Measurements from ENCODE around the gene PPM1H.
"Not testable (repeated sequence)": the region's sequence is repeated elsewhere in the genome, so short reads cannot be mapped to it uniquely, and the experiment has no call there.

Gene PPM1H

DNA sequence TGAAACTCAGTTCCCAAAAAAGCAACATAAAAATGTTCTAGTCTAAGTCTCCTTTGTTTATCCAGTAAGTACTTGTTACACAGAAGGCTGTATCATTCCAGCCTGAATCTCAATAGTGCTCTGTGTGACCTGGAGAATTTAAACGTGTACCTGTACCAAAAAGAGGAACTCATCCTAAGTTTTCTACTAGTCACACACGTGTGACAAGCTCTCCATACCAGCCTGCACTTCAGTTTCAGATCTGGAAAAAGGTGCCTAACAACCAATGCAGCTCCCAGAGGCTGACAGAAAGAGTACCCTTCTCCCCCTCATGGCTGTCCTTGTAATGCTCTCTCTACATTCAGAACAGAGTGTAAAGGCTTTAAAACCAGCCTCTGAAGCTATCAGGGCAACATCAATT is 27.4 kb downstream of the PPM1H start:
- no peak for DNase-seq

DNA sequence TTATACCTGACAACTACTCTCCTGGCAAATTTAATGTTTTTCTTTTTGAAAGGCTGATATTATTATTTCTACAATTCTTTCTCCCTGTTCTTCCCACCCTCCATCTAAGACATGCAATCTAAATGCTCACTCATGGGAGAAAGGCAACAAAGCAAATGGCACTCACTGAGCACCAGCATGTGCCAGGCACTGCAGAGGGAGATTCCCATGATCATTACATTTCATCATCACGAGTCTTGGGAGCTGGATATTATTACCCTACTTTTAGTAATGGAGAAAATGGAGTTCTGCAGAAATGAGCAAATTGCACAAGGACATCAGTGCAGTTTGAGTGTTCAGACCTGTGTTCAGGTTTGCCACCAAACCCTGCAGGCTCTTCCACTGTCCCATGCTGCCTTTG is 27.9 kb downstream of the PPM1H start:
- no peak for DNase-seq

DNA sequence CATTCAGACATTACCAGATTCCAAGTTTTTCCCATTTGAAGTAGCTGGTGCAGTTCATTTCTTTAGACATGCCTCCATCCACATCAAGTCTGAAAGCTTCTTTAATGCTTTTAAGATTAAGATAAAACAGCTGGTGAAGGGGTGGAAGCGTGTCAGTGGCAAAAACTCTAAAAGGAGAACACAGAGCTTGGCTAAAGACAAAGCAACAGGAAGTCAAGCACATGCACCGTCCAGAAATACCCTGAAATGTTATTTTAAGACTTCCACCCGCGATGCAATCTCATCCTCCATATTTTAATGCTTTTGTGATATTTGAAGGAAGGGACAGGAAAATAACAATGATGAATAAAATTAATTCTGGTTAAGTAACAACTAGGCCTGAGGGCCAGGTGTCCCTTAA is 31.8 kb downstream of the PPM1H start:
- peak; percentile 73 for DNase-seq

DNA sequence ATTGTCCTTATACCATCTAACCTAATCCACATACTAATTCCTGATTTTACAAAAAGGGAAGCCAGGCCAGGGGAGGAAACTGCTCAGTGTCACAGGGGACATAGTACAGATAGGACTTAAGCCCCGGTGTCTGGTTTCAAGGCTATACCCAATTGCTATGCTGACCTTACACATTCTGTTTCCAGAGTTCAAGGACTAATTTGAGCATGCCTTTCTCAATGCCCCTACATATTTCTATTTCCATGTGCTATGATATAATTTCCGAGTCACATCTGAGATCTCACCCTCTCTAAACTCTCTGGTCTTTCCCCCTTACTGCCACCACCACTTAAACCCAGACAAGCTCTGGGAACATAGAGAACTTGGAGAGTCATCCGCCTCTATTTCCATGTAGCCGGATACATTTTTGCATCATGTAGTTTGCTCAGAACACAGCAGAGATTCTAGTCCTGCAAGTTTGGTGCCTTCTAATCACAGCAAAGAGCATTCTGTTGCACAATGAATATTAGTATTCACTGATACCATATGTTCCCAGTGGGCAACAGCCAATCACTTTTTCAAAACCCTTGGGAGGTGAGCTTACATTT is 34.2 kb downstream of the PPM1H start:
- DNase-seq: peak; percentile 45

DNA sequence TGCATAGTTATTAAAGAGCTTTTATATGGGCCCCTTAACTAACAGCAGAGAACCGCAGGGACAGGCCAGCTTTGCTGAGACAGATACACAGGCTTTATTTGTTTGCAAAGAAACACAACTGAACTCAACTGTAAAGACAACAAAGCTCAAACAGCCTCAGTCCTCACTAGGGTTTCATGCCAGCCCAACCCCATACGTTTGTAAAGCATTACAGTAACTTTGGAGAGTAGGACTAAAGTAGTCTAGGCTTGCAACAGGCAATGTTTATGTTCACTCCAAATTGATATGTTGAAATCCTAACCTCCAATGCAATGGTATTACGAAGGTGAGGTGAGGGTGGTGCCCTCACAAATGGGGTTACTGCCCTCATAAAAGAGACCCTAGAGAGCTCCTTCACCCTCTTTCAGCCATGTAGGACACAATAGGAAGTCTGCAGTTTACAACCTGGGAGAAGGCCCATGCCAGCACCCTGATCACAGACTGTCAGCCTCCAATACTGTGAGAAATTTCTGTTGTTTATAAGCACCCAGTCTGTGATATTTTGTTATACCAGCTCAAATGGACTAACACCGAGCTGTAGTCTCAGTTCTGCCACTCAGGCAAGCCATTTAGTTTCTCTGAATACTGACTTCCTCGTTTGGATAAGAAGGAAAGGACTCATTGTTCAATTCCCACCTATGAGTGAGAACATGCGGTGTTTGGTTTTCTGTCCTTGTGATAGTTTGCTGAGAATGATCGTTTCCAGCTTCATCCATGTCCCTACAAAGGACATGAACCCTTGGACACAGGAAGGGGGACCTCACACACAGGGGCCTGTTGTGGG is 35.2 kb downstream of the PPM1H start:
- DNase-seq: peak; percentile 11

DNA sequence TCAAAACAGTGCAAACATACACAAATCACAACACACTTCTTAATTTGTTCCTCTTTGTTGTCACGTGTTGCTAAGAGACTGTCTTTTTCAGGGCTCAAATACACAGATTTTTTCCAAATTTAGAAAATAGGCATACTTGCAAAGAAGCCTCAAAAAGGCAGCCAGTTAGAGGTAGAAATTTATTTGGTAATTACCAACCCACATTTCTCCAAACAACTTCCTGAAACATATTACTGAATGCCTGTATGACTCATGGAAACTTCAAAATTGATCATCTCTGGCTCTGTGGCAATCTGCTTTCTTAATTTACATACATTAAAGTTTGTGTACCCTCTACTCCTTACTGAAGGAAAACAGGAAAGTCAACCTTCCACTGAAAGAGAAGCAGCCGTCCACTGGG is 36.4 kb downstream of the PPM1H start:
- peak; percentile 49 for DNase-seq

DNA sequence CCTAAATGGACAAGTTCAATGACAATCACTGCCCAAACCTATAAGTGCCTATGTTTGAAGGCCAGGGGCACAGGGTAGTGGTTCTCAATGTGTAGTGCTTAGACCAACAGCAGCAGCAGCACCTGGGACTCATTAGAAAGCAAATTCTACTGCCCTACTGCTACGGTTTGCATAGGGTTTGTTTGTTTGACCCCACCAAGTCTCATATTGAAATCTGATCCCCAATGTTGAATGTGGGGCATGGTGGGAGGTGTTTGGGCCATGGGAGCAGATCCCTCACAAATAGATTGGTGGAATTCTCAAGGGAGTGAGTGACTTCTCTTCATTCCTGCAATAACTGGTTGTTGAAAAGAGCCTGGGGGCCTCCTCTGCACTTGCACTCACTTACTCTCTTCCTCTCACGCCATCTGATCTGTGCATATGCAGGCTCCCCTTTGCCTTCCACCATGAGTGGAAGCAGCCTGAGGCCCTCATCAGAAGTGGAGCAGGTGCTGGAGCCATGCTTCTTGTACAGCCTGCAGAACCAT is 39.5 kb downstream of the PPM1H start:
- DNase-seq: no peak

DNA sequence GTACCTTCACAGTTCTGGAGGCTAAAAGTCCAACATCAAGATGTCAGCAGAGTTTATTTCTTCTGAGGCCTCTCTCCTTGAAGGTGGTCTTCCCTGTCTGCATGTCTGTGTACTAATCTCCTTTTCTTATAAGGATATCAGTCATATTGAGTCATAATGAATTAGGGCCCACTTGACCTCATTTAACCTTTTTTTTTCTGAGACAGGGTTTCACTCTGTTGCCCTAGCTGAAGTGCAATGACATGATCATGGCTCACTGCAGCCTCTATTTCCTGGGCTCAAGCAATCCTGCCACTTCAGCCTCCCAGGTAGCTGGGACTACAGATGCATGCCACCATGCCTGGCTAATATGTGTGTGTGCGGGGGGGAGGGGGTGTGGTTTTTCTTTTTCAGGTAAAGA is 41.7 kb downstream of the PPM1H start:
- DNase-seq: no peak

DNA sequence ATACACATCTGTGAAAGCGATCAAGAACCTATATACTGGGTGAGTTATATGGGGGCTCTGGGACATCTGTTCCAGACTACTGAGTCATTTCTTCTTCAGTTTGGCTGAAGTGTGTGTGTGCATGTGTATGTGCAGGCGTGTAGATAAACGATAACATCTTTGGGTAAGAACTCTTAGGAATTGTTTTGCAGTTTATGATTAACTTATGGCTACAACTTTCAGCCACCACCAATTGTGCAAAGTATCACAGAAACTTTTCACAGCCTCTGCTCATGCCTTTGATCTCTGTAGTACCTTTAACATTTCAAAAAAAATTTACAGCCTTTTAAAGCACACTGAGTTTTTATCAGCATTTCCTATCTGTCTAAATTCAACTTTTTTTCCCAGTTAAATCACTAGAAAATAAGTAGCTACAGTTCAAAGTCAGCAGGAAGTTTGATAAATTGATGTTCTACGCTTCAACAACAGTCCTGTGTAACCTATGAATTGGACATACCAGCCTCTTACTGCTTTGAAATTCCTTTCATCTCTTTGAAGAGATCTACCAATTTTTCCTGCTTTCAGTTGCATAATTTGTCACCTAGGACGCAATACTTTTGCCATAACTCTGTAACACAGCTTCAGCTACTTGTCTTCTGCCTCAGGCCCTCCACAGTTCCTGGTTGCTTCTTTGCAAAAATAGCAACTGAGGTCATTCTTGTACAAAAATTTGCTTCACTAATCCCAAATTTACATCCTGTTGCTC is 43.0 kb downstream of the PPM1H start:
- DNase-seq: peak; percentile 61

DNA sequence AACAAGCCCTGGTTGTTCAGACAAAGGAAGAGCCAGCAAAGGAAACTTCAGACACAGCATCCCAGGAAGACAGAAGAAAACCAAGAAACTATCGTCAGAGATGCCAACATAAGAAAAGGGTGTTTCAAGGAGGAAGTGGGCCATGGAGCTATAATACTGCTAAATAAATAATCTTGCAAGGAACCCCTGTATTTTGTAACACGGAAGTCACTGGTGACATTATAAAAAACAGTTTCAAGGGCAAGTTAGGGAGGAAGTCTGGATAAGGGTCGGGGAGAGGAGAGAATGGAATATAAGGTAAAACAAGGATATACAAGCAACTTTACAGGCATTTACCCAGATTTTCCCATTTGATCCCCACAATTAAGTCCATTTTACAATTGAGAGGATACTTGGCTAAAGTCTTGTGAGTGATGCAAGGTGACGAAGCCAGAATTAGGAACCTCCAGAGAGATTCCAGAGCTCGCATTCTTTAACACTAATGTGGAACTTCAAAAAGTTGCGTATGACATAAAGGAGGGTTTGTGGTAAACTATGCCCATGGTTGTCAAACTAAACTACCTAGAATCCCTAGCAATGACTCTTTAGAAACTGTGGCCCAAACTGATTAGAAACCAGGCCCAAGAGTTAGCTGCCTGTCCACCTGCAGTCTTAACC is 46.4 kb downstream of the PPM1H start:
- no peak for DNase-seq

DNA sequence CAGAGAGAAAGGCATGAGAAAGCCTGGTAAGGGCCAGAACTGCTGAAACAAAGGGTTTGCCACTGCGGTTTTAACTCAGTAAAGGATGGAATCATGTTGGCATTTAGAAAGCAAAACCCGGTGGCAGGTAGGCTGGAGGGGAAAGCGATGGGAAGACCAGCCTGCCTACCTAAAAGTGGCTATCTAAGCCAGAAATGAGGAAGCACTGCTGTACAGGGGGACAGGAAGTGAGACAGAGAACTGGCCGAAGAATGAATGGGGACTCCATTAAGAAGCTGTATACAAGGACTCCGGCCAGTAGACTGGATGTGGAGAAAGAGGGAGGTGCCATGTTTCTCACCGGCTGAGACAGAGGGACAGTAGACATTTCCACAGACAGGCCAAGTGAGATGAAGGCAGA is 48.2 kb downstream of the PPM1H start:
- no peak for DNase-seq

DNA sequence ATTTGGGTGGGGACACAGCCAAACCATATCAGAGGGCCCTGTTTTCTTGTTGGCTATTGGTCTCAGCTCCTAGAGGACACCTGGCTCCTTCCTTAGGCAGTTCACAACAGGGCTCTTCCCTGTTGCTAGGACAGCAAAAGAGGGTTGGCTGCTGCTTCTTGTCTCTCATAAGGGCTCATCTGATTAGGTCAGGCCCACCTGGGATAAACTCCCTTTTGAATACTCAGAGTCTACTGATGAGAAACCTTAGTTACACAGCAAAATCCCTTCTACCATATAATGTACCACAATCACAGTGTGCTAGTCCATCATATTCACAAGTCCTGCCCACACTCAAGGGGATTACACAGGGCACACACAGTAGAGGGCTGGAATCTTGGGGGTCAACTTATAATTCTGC is 49.7 kb downstream of the PPM1H start:
- DNase-seq: no peak

DNA sequence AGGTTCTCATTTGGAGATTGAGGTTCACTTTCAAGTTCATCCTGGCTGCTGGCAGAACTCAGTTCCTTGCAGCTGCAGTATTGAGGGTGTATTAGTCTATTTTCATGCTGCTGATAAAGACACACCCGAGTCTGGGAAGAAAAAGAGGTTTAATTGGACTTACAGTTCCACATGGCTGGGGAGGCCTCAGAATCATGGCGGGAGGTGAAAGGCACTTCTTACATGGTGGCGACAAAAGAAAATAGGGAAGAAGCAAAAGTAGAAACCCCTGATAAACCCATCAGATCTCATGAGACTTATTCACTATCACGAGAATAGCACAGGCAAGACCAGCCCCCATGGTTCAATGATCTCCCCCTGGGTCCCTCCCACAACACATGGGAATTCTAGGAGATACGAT is 50.1 kb downstream of the PPM1H start:
- not testable (repeated sequence) for DNase-seq

DNA sequence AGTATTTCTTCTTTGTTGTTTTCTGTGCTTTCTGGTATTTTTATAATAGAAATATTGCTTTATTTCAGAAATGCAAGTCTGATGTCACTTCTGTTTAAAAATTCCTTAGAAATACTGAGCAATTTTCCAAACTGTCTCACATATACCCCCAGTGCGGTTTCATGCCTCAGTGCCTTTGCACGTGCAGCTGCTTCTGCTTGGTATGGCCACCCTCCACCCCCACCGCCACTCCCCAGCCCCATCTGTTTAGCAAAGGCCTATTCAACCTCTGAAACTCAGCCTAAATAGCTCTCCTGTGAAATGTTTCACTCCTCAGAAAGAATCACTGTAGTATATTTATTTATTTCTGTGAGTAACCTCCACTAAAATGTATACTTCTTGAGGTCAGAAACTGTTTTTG is 52.3 kb downstream of the PPM1H start:
- DNase-seq: no peak

DNA sequence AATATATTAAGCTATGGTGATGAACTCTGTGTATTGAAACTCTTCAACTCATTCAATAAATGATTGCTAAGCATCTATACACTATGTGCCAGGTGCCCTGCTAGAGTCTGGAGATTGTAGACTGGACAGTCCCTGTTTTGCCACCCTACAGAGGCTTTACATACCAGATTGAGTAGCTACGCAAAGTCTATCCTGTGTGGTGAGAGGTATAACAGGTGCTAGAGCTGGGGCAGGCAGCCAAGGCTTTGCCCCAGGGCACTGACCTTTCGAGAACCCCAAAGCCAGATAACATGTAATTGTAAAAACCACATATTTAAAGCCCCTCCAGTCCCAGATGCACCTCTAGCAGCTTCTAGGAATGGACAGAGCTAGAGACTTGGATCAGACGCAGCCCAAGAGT is 52.8 kb downstream of the PPM1H start:
- DNase-seq: no peak

DNA sequence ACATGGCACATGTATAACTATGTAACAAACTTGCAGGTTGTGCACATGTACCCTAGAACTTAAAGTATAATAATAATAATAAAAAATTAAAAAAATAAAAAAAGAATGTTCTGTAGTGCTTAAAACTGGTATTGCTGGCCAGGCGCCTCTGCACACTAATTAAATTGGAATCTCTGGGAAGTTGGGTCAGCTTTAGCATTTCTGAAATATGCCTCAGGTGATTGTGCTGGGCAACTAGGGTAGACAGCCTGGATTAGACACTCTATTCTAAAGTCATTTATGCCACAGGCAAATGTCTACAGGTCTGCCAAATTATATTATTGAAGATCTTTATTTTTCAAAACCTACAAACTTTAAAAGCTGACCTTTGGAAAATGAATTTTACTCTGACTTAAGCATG is 55.3 kb downstream of the PPM1H start:
- no peak for DNase-seq

DNA sequence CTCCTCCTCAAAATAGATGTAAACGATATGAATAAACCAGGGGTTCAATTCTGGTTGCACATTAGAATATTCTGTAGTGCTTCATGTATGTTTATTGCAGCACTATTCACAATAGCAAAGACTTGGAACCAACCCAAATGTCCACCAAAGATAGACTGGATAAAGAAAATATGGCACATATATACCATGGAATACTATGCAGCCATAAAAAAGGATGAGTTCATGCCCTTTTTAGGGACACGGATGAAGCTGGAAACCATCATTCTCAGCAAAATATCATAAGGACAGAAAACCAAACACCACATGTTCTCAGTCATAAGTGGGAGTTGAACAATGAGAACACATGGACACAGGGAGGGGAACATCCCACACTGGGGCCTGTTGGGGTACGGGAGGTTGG is 55.7 kb downstream of the PPM1H start:
- not testable (repeated sequence) for DNase-seq

DNA sequence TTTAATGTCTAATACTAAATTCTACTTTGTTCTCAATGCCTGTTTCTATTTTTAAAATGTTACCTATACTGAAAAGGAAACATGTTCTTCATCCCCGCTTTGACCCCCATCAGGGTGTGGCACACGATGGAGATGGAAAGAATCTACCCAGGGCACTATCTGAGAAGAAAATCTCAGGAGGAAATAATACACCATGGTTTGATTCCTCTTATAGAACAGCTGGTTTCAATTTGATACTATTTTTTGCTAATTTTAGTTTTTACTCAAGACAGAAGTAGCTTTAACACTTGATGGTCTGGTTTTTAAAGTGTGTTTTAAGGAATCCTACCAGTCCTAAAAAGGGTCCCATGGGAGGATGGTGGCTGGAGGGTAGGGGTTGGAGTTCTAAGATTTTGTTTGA is 56.7 kb downstream of the PPM1H start:
- no peak for DNase-seq

DNA sequence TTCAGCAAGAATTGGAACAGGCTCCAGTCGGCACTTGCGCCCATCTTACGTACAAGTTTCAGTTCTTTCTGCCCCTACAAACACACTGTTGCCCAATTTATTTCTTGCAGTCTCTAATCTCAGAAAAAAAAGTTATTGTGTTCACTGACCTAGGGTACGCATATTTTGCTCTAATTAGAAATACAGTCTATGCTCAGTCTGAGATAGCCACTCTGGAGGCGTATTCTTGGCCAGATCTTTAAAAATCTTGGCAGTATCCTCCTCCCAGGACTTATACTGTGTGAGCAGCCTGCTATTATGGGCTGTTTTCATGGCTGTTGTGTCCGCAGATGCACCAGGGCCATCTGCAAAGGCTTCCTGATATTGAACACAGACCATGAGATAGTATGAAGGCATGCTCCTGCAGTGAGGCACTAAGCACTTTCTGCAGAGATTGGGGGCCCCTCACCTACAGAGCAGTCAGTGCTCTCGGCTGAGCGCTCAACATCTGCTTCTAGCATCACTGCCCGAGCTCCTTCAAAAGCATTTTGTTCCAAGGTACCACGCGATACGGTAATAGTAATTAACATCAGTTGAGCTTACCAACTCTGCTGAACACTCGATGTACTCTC is 57.9 kb downstream of the PPM1H start:
- no peak for DNase-seq

DNA sequence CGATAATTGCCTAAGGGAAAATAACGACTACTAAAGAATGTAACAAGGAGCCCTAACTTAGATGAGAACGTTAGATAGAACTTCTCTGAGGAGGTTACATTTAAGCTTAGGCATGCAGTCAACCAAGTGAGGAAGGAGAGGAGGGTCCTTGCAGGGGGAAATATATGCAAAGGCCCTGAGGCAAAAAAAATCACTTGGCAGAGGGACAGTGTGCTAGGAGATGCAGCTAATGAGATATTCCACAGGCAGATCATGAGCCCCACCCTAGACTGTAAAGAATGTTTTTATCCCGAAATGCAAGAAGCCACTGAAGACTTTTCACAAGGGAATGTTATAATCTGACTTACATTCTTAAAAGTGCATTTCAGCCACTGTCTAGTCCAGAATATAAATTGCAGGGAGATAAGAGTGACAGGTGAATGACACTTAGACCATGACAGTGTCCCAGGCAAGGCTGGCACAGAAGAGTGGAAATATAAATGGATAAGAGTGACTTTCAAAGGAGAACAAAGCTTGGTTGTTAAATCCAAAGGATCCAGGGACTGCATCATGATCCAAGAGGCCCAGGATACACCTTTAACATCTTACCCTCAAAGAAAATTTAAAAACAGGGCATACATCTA is 61.0 kb downstream of the PPM1H start:
- no peak for DNase-seq

DNA sequence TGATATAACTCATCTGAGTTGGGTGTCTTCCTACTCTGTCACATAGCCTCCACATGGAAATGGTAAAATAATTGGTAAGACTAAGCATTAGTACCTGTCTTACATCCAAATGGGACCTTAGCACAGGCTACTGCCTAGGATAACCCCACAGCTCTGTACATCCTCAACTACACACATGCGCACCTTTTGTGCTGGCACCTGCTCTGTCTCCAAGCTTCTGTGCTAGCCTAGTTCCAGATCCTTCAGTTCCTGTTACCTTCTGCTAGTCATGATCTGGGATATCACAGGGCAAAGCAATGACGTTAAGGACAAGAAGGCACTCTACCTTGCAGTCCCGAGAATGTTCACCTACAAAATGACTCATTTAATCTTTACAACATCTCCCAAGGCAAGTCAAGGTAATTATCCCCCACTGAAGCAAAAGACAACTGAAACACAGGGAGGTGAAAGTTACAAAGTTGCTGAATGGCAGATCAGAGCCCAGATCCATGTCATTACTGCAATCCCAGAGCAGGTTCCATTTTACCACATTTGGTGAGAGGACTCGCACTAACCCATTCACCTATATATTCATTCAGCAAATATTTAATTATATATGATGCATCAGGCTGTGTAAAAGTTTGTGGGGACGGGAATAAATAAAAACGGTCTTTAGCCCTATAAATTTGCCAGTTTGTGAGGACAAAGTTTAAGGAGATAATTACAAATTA is 61.7 kb downstream of the PPM1H start:
- no peak for DNase-seq

DNA sequence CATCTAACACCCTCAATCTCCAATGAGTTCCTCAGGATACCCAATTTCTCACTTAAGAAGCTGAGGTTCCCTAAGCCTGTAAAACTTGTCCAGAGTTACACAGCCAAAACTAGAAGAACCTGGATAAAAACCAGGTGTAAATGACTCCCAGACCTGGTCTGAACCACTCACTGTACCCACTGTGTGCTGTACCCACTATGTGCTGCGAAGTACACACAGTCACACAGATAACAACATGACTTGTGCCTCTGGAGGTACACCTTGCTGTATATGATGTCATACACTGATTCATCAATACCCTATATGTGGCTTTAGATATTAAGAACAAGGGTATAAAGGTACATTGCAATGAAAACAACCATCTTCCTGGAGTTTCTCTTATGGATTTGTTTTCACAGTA is 66.1 kb downstream of the PPM1H start:
- no peak for DNase-seq

Data from GF-D8 (cell line).